SK-MEL-5 (cell line): Measurements from ENCODE around the gene CCDC127. TPM values are rescaled to one million over a fixed set of nuclear protein-coding genes. Genes with fewer than 3 reads are reported as not detected.
"Not testable (repeated sequence)": the region's sequence is repeated elsewhere in the genome, so short reads cannot be mapped to it uniquely, and the experiment has no call there.

Experiments used
- DNase-seq: peaks from one replicate; pipeline ENCODE4 v3.0.0-alpha.2; 2016; ENCODE audit warnings: low read depth, low spot score
- in situ Hi-C: cut with HindIII; loops from 2 replicates; pipeline ENCODE4 v1.10.0; 2016; ENCODE audit warnings: low sequenced_read_pairs, high pct_unique_total_duplicates, low pct_unique_long_range_greater_than_20kb
- polyA plus RNA-seq, 2 experiments: library from polyadenylated mRNA; depleted of rRNA; stranded (reverse); fragments of >200 nt; gene quantifications; 2 replicates each; pipeline ENCODE4 v1.2.3, GENCODE V29; 2015
- total RNA-seq: library from RNA; depleted of rRNA; stranded (reverse); fragments of >200 nt; shearing (Covaris generic); gene quantifications from 2 replicates; pipeline ENCODE4 v1.2.3, GENCODE V29; 2014; rRNA removed

Gene CCDC127, protein sequence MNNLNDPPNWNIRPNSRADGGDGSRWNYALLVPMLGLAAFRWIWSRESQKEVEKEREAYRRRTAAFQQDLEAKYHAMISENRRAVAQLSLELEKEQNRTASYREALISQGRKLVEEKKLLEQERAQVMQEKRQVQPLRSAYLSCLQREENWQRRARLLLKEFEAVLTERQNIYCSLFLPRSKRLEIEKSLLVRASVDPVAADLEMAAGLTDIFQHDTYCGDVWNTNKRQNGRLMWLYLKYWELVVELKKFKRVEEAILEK
- total RNA-seq: 7.4 and 9.9 TPM in 2 replicates
- polyA plus RNA-seq (2015; cell fraction: cytosol; rRNA removed): 6.1 and 6.6 TPM in 2 replicates
- polyA plus RNA-seq (2015; cell fraction: nucleus; rRNA removed): 3.1 and 3.2 TPM in 2 replicates

DNA sequence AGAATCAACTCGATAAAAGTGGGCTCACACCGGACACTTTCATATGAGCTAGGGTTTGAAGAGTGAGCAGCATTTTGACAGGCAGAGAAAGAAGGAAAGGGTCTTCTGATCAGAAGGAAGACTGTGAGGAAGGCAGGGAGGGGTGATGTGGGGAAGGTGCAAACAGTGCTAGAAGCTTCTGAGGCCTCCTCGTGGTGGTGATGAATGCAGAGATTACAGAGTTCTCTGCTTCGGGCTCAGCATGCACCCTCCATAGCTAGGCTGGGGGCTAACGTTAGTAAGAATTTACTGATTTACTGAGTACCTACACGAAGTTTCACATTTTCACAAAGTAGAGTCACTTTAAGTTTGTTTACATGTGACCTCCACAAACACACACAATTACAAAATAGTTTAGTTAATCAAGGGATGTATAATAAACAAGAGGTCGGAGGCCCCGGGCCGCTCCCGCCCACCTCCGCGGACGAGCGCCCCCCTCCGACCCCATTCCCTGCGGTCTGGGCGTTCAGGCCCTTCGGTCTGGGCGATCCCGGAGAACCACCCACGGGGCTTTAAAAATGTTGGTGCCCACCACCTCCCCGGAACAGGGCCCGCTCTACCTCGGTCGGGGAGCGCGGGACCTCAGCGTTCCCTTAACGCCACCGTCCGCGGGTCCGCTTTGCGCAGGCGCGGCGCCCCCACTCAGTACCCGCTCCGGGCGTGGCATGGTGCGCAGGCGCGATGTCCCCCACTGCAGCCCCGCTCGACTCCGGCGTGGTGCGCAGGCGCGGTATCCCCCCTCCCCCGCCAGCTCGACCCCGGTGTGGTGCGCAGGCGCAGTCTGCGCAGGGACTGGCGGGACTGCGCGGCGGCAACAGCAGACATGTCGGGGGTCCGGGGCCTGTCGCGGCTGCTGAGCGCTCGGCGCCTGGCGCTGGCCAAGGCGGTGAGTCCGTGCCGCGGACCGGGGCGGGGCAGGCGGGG lies at the start of gene CCDC127, which contains the start of gene SDHA:
CCDC127 (minus strand) TSS at position 660 of the 963 bp plus-strand sequence. CDS start 1,304 bp downstream, outside the sequence.
SDHA (plus strand) TSS at position 827 of the 963 bp plus-strand sequence; CDS start at position 863, 36 bp downstream.
- in situ Hi-C loops: not testable (repeated sequence)
- DNase-seq: peak; percentile 96

DNA sequence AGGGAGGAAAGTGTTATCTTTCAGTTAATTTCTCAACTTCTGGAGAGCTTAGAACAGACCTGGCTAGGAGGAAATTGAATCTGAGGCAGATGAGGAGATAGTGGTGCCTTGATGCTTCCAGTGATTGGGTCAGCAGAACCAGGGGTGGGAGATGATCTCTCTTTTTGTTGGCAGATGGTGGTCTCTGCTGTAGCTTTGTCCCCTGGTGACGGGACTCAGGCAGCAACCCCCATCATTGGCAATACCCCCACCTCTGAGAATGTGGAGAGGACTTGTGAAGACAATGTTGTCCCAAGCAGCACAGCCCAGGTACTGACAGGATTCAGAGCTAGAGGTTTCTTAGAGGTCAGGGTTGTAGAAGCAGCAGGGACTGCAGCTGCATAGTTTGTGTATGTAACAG lies 49.8 kb upstream of the CCDC127 start:
- no peak for DNase-seq
- in situ Hi-C loops: no loop called here

DNA sequence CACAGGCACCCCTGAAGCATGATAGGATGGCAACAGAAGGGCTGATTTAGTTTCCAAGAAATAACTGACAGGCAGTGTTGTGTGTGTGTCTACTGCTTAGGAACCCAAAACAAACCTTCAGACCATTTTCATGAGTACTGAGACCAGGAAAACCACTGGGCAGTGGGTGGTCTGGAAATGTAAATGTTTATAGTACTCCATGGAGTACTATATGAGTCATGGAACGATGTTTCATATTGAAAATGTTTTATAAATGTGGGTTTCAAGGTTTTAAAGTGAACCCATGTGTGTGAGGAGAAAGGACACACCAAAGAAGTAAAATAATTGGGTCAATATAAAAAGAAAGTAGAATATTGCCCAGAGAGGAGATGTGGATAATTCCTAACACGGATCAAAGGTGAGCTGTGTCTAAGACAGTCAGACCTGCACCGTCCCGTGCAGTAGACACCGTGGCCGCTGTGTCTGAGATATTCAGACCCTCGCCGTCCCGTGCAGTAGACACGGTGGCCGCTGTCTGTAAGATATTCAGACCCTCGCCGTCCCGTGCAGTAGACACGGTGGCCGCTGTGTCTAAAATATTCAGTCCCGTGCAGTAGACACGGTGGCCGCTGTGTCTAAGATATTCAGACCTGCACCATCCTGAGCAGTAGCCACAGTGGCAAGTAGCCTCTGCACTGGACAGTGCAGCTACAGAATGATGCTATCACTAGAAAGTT lies 48.5 kb upstream of the CCDC127 start:
- DNase-seq, in situ Hi-C loops: not testable (repeated sequence)

DNA sequence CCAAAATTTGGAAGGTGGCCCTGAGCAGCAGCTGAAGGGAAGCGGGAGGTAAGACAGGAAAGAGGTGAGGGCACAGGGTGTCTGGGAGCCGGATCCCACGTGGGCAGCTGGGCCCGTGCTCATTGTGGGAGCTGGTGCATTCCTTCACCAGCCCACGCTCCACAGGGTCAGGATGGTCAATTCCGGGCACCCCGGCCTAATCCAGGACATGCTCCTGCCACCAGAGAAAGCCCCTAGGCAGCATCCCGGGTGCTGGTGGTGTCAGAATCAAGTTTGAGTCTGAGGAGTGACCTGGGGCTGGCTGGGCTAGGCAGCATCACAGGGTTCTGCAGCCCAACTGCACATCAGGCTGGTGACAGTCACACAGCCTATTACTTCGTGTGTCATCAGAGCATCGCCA lies 46.4 kb upstream of the CCDC127 start:
- in situ Hi-C loops: no loop called here
- DNase-seq: no peak

DNA sequence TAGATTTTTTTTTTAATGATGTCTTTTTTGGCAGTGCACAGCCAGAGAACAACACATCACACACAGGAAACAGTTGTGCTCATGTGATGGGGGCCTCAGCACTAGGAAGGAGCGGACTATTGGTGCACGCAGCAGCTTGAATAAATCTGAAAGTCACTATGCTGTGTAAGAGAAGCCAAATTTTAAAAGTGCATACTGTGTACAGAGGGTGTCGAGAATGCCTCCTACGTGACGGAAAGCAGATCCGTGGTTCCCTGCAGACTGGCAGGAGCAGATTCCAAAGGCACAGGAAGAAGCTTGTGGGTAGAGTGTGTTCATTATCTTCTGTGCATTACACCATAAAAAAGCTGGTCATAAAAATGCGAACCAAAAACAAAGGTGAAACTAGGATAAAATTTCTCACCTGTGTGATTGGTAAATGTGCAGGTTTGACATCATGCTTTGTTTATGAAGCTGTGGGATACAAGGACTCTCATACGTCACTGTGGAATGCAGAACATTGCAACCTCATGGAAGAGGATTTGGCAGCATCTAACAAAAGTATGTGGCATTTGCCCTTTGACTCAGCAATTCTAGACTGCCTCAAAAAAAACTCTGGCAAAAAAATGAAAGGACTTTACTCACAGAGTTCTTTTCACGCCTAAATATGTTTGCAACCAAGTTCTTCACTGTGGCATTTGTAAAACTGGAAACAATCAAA lies 45.5 kb upstream of the CCDC127 start:
- in situ Hi-C loops, DNase-seq: not testable (repeated sequence)

DNA sequence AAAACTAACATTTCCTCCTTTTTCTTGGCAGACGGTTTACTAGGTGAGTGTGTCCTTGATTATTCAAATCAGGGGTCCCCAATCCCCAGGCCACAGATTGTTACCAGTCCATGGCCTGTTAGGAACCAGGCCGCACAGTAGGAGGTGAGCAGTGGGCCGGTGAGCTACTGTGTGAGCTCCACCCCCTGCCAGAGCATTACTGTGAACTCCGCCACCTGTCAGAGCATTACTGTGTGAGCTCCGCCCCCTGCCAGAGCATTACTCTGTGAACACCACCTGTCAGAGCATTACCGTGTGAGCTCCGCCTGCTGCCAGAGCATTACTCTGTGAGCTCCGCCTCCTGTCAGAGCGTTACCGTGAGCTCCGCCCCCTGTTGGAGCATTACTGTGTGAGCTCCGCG lies 39.2 kb upstream of the CCDC127 start:
- DNase-seq: no peak
- in situ Hi-C loops: no loop called here

DNA sequence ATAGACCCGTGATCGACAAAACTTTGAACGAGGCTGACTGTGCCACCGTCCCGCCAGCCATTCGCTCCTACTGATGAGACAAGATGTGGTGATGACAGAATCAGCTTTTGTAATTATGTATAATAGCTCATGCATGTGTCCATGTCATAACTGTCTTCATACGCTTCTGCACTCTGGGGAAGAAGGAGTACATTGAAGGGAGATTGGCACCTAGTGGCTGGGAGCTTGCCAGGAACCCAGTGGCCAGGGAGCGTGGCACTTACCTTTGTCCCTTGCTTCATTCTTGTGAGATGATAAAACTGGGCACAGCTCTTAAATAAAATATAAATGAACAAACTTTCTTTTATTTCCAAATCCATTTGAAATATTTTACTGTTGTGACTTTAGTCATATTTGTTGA lies 38.4 kb upstream of the CCDC127 start:
- DNase-seq, in situ Hi-C loops: not testable (repeated sequence)

DNA sequence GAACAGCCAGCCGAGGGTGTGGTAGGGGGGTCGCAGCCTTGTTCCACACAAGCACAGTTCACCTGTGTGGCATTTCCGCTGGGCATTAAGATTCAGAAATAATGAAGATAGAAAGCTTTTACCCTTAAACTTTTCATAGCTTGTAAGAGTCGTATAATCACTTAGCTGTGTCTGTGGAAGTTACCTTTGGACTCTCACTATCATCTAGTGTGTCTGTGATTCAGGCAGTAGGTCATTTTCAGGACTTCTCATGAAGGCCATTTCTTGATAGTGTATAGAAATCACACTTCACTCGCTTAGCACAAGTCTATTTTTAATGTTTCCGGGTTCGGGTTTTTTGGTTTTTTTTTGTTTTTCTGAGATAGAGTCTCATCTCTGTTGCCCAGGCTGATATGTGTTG lies 37.2 kb upstream of the CCDC127 start:
- DNase-seq, in situ Hi-C loops: not testable (repeated sequence)

DNA sequence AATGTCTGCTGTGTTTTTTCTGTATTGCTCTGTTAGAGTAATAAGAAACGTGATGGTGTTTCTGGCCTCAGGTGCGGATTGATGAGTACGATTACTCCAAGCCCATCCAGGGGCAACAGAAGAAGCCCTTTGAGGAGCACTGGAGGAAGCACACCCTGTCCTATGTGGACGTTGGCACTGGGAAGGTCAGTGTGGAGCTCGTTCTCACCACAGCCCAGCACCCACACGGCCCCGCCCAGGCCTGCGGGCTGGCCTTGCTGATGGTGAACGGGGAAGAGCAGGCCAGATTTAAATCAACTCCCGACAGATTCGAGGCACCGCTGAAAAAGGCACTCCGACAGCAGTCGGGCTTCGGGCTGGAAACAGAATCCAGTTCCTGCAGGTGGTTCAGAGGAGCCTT lies 36.4 kb upstream of the CCDC127 start:
- in situ Hi-C loops: not testable (repeated sequence)

DNA sequence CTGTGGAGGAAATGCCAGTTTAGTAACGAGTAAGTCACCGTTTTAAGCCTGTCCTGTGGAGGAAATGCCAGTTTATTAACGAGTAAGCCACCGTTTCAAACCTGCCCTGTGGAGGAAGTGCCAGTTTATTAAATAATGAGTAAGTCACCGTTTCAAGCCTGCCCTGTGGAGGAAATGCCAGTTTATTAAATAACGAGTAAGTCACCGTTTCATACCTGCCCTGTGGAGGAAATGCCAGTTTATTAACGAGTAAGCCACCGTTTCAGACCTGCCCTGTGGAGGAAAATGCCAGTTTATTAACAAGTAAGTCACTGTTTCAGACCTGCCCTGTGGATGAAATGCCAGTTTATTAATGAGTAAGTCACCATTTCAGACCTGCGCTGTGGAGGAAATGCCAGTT lies 34.6 kb upstream of the CCDC127 start:
- DNase-seq: no peak
- in situ Hi-C loops: no loop called here

More for the DNA sequence above, 36.4 kb upstream of the CCDC127 start:
- DNase-seq: not testable (repeated sequence)

DNA sequence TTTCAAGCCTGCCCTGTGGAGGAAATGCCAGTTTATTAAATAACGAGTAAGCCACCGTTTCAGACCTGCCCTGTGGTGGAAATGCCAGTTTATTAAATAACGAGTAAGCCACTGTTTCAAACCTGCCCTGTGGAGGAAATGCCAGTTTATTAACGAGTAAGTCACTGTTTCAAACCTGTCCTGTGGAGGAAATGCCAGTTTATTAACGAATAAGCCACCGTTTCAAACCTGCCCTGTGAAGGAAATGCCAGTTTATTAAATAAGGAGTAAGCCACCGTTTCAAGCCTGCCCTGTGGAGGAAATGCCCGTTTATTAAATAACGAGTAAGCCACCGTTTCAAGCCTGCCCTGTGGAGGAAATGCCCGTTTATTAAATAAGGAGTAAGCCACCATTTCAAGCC lies 34.0 kb upstream of the CCDC127 start:
- in situ Hi-C loops, DNase-seq: not testable (repeated sequence)

DNA sequence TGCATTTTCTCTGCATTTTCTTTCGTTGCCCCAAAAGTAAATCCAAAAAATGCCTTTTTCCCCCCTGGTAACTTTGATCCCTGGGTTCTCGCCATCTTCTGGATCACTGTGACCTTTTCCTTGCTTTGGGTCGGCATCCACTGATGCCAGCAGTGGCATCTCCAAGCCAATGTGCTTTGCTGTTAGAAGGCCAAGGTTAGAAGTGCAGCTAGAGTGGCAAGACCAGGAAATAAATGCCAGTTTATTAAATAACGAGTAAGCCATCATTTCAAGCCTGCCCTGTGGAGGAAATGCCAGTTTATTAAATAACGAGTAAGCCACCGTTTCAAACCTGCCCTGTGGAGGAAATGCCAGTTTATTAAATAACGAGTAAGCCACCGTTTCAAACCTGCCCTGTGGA lies 33.6 kb upstream of the CCDC127 start:
- DNase-seq, in situ Hi-C loops: not testable (repeated sequence)

DNA sequence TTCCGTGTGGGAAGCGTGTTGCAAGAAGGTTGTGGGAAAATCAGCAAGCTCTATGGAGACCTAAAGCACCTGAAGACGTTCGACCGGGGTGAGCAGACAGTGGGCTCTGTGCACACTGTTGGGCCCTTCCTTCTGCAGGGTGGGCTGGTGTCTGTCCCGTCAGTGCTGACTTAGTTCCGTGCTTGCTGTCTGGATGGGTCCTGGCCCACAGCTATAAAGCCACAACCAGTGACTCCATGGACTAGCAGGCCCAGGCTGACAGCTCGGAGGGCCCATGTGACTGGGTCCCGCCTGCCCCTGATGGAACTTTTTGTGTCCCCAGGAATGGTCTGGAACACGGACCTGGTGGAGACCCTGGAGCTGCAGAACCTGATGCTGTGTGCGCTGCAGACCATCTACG lies 33.1 kb upstream of the CCDC127 start:
- DNase-seq, in situ Hi-C loops: not testable (repeated sequence)

DNA sequence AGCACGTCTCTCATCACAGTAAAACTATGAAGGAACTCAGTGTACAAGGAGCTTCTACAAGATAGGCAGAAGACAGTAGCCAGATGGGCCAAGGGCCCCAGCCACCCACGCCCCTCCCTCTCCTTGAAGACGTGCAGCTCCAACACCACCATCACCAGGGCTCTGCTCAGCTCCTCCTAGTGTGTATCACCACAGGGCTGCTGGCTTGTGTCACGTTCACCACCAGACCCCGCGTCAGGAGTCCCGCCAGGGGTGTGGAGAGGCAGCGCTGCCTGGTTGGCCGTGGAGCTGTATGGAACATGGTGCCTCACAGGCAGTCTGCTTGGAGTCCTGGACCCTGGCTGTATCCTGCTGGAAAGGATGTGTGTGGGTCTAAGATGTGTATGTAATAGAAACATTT lies 32.4 kb upstream of the CCDC127 start:
- DNase-seq, in situ Hi-C loops: not testable (repeated sequence)

DNA sequence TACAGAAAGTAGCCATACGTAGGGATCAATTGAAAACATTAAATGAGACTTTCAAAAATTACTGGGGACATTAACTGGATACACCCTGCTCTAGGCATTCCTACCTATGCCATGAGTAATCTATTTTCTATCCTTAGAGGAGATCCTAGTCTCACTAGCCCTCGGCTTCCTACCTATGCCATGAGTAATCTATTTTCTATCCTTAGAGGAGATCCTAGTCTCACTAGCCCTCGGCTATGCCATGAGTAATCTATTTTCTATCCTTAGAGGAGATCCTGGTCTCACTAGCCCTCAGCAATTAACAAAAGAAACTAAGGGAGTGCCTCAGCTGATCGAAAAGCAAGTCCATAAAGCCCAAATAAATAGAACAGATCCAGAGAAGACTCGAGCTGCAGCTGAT lies 27.8 kb upstream of the CCDC127 start:
- DNase-seq, in situ Hi-C loops: not testable (repeated sequence)

DNA sequence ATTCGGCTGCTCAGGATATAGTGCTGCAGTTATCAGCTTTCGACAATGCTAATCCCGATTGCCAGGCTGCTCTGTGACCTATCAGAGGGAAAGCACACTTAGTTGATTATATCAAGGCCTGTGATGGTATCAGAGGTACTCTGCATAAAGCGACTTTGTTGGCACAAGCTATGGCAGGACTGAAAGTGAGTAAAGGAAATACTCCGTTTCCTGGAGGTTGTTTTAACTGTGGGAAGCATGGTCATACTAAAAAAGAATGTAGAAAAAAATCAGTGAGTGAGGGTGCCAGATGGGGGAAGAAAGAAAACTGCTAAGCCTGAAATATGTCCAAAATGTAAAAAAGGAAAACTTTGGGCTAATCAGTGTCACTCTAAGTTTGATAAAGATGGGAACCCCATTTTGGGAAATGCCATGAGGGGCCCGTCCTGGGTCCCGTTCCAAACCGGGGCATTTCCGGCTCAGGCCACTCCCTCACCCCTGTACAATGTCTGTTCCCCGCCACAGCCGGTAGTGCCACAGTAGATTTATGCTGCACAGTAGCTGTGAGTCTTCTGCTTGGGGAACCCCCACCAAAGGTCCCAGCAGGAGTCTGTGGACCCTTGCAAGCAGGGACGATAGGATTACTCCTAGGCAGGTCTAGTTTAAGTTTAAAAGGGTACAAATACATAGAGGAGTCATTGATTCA lies 25.9 kb upstream of the CCDC127 start:
- DNase-seq, in situ Hi-C loops: not testable (repeated sequence)
